Uterus (tissue), 4 donors: ENCODE measurements around the gene SFXN5. TPM values are rescaled to one million over a fixed set of nuclear protein-coding genes. Genes with fewer than 3 reads are reported as not detected.

ENCODE experiments used
- DNase-seq, 2 donors: peaks; one replicate each; pipeline ENCODE4 v3.0.0-alpha.2; 2019 to 2020
- H3K27ac ChIP-seq, 2 donors: fragments of 200-600 bp; sonication (generic); 1 replicate in 1 of 2; 2 replicates in 1 of 2; pipeline ENCODE4 v1.5.1; 2016 to 2018
- H3K27me3 ChIP-seq, 2 donors: fragments of 200-600 bp; sonication (generic); one replicate each; pipeline ENCODE4 v1.5.1; 2018 to 2019; ENCODE audit warnings: control low read depth in 1 of 2
- H3K36me3 ChIP-seq, 2 donors: fragments of 200-600 bp; sonication (generic); one replicate each; pipeline ENCODE4 v1.5.1; 2019; ENCODE audit warnings: control low read depth in 1 of 2
- H3K4me1 ChIP-seq, 2 donors: fragments of 200-600 bp; sonication (generic); one replicate each; pipeline ENCODE4 v1.5.1; 2018 to 2019; ENCODE audit warnings: control low read depth in 1 of 2
- H3K4me3 ChIP-seq, 2 donors: fragments of 200-600 bp; sonication (generic); 1 replicate in 1 of 2; 2 replicates in 1 of 2; pipeline ENCODE4 v1.5.1; 2018 to 2019; ENCODE audit warnings: mild to moderate bottlenecking in 1 of 2
- H3K9me3 ChIP-seq, 2 donors: fragments of 200-600 bp; sonication (generic); one replicate each; pipeline ENCODE4 v1.5.1; 2019; ENCODE audit warnings: control low read depth in 1 of 2
- POLR2A ChIP-seq, 2 donors: fragments of 450-650 bp; IDR thresholded peaks; one replicate each; pipeline ENCODE4 v1.6.1; 2016; ENCODE audit warnings: antibody characterized with exemption in 2 of 2, mild to moderate bottlenecking in 1 of 2, moderate library complexity in 1 of 2
- intact Hi-C: fragments of 100-400 bp; cut with DNase I; formaldehyde crosslinking; loops from one replicate; pipeline ENCODE4 v1.15.1; 2023; ENCODE audit warnings: low total_unique reads
- total RNA-seq, 4 donors: library from RNA; depleted of rRNA in 3 of 4; stranded (reverse); fragments of >200 nt in 3 of 4; gene quantifications; one replicate each; pipeline versions ENCODE4 v1.1.0 to v1.2.4, GENCODE V29; 2014 to 2023
- TF ChIP-seq, protein P1 (sequence below), 4 experiments: fragments of 200-600 bp in 2 of 4; fragments of 450-650 bp in 2 of 4; sonication (generic) in 2 of 4; IDR thresholded peaks; one replicate each; pipeline ENCODE4 v1.5.1; 2016 to 2019; ENCODE audit warnings: antibody characterized with exemption in 4 of 4, mild to moderate bottlenecking in 2 of 4, moderate library complexity in 1 of 4
- donor health status: DM: yes; HTN: yes; CAD: no.

Gene SFXN5
- total RNA-seq, 4 donors from 2014 or later = 2.1 to 16.0 (median 10.6) TPM

DNA sequence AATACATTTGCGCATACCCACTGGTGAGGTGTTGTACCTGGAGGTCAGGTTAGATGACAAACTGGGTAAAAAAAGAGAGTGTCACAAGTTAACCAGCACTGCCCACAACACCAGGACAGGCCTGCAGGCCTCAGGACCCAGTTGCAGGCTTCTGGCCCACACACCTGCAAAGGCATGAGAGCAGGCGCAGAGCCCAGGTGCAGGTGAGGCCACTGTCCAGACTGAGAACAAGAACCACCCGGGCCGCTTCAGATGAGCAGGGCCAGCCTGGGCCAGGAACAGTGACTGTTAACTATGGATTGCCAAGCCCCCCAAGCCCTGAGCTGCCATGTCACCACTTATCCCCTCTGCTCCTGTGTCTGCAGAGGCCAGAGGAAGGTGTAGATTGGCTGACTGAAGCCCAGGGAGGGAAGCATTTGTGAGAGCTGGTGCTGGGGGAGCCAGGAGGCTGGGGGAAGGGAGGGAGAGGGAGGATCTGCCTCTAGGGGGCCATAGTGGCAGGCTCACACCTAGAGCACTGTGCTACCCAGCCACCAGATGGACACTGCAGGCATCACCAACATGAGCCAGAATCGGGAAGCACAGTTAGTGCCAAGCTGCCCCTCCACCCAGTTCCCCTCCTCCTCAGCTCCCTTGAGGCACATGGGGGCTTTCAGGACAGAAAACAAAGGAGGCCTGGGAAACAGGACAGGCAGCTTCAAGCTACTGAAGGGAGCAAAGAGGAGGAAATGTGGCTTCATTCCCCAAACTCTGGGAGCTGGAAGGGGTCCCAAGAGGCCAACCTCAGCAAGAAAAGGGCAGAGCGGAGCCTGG is 35.4 kb downstream of the SFXN5 start:
- Histone ChIP-seq H3K27me3 (no peaks in the 10 kb centered on the region), H3K9me3 (no peaks in the 10 kb centered on the region), H3K4me3 (no peak overlapping the region), H3K4me1 (no peaks in the 10 kb centered on the region), H3K36me3 (no peaks in the 10 kb centered on the region), H3K27ac (no peak overlapping the region)
- DNase-seq = no peak
- intact Hi-C loops = no loop called here
- TF ChIP-seq, protein P1, sequence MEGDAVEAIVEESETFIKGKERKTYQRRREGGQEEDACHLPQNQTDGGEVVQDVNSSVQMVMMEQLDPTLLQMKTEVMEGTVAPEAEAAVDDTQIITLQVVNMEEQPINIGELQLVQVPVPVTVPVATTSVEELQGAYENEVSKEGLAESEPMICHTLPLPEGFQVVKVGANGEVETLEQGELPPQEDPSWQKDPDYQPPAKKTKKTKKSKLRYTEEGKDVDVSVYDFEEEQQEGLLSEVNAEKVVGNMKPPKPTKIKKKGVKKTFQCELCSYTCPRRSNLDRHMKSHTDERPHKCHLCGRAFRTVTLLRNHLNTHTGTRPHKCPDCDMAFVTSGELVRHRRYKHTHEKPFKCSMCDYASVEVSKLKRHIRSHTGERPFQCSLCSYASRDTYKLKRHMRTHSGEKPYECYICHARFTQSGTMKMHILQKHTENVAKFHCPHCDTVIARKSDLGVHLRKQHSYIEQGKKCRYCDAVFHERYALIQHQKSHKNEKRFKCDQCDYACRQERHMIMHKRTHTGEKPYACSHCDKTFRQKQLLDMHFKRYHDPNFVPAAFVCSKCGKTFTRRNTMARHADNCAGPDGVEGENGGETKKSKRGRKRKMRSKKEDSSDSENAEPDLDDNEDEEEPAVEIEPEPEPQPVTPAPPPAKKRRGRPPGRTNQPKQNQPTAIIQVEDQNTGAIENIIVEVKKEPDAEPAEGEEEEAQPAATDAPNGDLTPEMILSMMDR (IDR thresholded peaks at IDR 0.05) = no peak
- TF ChIP-seq POLR2A (IDR thresholded peaks at IDR 0.05) = no peak

DNA sequence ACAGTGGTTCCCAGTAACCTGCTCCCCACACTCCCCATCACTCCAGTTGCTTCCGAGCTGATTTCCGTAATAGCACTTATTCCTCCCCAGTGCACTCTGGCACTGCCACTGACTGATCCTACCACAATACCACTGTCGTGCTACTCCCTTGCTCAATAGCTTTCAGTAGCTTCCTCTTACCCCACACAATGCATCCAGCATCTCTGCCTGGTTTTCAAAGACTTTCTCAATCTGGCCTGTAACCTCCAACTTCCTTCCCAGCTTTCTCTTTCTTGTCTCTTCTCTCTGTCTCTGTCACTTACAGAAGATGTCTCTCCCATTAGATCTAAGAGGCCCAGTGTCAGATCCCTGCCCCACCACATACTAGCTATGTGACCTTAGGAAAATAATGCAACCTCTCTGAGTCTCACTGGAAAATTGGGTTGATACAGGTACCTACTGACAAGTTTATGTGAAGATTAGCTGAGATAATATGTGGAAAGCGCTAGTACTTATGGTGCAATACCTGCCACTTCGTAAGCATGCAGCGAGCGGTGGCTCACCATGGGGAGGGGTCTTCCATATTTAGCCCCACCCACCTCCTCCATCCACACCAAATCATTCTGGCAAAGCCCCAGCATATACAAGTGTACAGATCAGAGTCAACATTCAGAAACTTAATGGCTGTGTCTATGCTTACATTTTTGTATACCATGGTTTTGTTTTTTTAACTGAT is 36.7 kb downstream of the SFXN5 start:
- H3K27me3 ChIP-seq = no peaks in the 10 kb centered on the region
- no peaks in the 10 kb centered on the region for H3K4me1 ChIP-seq
- TF ChIP-seq, protein P1 (IDR thresholded peaks at IDR 0.05) = no peak
- no peak for TF ChIP-seq POLR2A (IDR thresholded peaks at IDR 0.05)
- H3K4me3 ChIP-seq = no peak overlapping the region
- H3K27ac ChIP-seq = no peak overlapping the region
- intact Hi-C loops = no loop called here
- no peaks in the 10 kb centered on the region for H3K9me3 ChIP-seq
- DNase-seq = no peak
- H3K36me3 ChIP-seq = no peaks in the 10 kb centered on the region

DNA sequence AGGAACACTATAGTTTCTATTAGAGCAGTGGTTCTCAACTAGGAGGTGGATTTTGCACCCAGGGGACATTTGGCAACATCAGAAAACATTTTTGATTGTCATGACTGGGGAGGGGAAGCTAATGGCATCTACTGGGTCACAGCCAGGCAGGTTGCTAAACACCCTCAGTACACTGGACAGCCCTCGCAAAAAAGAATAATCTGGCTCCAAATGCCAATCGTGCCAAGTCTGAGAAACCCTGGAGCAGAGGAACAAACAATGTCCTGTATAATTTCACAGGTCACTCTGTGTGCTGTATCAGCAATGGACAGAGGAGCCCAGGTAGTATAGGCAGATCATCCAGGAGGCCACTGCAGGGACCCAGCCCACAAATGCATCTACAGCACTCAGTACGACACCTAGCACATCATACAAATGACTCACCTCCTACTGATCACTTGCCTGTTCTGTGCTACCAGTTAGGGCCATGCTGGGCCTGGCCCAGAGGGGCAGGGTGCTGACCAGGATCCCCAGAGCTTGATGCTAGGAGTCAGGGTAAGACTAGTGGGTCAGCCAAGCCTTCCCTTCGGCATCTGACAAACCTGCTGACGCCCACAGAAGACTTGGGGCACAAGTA is 37.6 kb downstream of the SFXN5 start:
- TF ChIP-seq, protein P1 (IDR thresholded peaks at IDR 0.05) = no peak
- no peak for TF ChIP-seq POLR2A (IDR thresholded peaks at IDR 0.05)
- no peak for DNase-seq
- intact Hi-C loops = no loop called here
- H3K4me3 ChIP-seq = no peak overlapping the region
- no peaks in the 10 kb centered on the region for H3K27me3 ChIP-seq
- no peaks in the 10 kb centered on the region for H3K4me1 ChIP-seq
- no peak overlapping the region for H3K27ac ChIP-seq
- no peaks in the 10 kb centered on the region for H3K36me3 ChIP-seq
- no peaks in the 10 kb centered on the region for H3K9me3 ChIP-seq

DNA sequence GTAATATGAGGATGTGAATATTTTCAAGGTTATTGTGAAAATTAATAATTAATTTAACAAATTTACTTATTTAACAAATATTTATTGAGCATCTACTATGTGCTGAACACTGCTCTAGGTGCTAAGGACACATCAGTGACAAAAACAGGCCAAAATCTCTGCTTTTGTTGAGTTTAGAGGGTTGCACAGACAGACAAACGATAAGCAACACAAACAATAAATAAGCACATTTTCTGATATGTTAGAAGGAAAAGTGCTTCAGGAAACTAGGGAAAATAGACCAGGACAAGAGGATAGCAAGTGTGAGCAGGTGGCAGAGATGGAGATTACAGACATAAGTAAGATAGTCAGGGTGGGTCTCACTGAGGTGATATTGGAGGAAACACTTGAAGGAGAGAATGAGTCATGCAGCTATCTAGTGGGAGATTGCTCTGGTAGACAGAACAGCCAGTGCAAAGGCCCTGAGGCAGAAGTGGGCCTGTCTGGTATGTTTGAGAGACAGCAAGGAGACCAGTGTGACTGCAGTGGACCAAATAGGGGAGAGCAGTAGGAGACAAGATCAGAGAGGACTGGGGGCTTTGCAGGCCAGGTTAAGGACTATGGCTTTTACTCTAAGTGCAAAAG is 38.3 kb downstream of the SFXN5 start:
- intact Hi-C loops = no loop called here
- no peaks in the 10 kb centered on the region for H3K36me3 ChIP-seq
- no peaks in the 10 kb centered on the region for H3K27me3 ChIP-seq
- H3K9me3 ChIP-seq = no peaks in the 10 kb centered on the region
- TF ChIP-seq, protein P1 (IDR thresholded peaks at IDR 0.05) = no peak
- no peak for TF ChIP-seq POLR2A (IDR thresholded peaks at IDR 0.05)
- no peaks in the 10 kb centered on the region for H3K4me1 ChIP-seq
- DNase-seq = no peak
- H3K27ac ChIP-seq = no peak overlapping the region
- H3K4me3 ChIP-seq = no peak overlapping the region
